GM19238 (cell line): ENCODE results near the gene LAMB3.
A peak's percentile ranks its signal among the peaks of the same experiment; 100 is the strongest.

Source experiments
- DNase-seq: peaks from one replicate; pipeline ENCODE4 v3.0.0; 2011; ENCODE audit warnings: low spot score; ENCODE audit not compliant: insufficient read length

LAMB3 gene

DNA sequence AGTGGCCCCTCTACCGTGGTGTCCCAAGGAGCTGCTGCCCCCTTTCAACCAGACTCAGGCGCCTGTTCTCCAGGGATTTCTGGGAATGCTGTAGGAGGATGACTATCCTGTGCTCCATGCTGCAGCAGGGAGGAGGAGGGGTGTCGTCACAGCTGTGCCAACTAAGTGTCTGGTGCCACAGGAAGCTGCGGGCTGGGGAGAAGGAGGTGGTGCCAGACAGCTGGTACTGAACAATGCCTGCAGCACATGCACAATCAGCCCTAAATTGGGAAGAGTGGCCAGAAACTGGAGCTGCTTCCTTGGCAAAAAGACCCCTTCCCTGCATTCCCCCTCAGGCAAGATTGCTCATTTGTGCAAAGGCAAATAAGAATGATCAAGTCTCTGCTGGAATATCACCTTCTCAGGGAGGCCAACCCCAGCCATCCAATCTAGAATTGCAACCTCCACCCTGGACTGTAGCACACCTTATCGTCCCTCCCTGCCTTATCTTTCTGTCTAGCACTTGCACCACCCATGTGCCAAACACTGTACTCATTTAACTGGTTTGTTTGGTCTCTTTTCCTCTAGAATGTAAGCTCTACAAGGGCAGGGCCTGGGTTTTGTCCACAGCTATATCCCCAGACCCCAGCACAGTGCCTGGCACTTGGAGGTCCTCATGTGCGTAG is 33.3 kb downstream of the LAMB3 start:
- DNase-seq = no peak

DNA sequence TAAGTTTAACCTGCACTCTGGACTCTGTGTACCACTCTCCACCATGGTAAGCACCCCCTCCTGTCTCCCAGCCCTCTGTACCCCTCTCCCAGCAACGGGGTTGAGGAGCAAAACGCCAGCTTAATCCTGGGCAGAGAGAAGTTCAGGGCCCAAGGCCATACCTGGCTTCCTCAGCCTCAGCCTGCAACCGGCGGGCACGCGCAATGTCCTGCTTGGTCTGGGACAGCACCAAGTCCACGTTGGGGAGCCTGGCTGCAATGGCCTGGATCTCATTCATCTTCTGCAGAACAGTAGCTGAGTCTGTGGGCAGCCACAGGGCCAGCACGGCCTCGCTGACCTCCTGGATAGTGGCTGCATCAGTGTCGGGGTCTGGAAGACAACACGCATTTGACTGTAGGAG is 33.9 kb downstream of the LAMB3 start:
- DNase-seq = no peak

DNA sequence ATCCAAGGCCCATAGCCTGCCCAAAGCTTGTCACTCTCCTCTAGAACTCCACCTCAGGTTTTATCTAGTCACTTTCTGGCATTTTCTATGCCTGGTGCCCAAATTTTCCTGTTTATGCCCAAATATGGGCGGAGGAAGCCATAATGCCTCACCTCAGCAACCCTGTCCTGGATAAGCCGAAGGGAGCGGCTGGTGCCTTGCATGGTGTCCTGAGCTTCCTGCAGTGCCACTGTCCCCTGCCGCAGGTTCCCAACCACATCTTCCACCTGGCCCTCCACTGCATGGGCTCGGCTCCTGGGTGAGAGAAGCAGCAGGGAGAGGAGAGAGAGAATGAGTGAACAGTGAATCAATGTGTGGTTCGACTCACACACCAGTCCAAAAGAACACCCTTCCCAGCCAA is 34.5 kb downstream of the LAMB3 start:
- DNase-seq = no peak

DNA sequence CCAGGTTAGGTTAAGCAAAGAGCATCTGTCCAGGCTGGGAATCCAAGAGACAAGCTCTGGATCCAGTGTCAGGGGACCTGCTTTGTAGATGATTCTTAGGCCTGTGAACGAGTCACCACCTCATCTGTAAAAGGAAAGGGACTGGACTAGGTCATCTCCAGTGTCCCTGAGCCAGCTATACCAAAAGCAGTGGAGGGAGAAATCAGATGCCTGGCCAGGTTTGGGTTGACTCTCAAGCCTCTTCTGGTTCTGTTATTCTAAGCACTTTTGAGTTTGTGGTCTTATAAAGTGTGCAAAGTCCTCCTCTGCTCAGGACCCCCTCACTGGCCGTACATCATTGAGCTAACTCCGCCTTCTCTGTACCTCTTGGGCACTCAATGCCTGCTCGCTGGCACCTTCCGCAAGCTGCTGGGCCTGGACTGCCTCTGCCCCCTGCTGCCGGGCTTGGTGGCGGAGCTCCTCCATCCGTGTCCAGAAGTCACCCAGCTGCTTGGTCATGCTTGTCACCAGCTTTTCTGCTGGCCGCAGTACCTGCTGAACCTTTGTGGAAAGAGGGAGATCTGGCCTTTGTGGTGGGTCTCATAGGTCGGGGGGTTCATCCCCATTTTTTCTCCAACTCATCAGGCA is 35.1 kb downstream of the LAMB3 start:
- DNase-seq = no peak

DNA sequence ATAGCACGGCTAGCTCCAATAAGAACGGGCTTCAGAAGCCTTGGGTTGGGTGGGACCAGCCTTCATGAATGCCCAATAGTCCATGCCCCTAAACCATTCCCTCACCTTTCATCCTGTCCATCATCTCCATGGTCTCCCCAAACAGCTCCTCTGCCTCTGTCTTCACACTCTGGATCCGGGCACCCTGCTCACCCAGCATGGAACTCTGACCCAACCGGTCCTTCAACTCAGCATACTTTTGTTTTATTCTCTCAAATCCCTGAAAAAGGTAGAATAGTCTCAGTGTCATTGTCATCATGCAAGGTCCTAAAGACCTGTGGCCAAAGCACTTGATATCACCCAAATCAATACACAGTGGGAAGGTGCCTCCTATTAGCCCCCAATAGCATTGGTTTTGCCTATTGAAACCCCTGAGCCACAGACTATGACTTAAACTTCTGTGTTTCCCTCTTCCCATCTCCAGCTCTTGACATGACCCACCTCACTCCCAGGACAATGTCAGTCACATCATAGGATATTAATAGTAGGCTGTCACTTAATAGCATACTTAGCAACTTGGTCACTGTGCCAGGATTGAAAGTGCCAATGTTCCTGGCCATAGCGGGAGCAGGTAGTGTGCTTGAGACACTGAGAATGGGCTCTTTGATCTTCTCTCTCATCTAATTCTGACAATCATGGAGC is 35.7 kb downstream of the LAMB3 start:
- no peak for DNase-seq

DNA sequence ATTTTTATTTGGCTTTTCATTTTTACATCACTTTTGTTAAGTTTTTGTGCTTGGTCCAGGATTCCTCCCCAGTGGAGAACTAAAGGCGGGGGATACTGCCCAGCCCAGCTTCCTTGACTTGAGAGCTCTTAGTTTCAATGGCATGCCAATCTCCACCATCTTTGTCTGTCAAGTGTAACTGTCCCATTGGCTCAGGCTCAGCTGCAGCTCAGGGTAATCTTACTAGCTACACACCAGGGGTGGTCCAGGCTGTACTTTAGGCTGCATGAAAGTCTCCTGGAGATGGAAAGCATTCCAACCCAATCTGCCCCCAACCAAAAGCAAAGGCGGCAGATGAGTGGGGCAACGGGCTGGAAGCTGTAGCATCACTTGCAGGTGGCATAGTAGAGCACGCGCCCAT is 37.3 kb downstream of the LAMB3 start:
- DNase-seq = no peak

DNA sequence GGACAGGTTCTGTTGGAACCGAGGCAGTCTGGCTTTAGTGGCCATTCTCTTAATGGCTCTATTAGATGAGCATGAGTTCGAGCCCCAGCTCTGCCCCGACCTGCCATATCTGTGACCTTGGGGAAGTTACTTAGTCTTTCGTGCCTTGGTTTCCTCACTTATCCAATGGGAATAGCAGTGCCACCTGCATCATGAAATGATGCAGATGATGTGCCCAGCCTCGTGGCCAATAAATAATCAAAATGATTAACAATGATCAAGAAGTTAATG is 38.1 kb downstream of the LAMB3 start:
- DNase-seq = no peak

DNA sequence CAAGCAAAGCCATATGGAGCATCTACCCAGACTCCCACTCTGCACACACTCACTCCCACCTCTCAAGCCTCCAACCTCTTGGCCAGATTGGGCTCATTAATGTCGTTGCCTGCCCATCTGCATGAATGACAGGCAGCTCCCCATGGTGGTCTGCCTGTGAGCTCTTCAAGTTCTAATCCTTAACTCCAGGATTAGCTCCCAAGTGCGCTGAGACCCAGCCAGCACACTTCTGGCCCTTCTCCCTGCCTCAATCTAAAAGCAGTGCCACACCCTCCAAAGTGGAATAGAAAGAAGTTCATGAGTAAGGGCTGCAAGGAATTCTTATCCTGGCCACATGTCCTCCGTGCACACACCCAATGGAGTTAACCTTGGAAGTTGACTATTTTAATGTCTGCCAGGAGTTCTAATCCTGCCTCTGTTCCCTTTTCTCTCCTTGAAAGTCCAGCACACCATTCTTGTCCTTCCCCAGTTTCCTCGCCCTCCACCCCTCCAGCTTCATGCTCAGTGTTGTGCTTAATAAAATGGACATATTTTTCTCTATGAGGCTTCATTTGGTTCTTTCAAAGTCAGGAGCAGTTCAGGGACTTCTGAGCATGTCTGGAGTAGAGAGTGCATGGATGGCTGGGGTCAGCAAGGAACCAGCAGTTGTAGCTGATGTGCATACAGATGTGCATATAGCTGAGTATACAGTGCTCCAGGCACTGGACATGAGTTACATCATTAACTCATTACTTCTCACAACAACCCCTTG is 38.6 kb downstream of the LAMB3 start:
- no peak for DNase-seq

DNA sequence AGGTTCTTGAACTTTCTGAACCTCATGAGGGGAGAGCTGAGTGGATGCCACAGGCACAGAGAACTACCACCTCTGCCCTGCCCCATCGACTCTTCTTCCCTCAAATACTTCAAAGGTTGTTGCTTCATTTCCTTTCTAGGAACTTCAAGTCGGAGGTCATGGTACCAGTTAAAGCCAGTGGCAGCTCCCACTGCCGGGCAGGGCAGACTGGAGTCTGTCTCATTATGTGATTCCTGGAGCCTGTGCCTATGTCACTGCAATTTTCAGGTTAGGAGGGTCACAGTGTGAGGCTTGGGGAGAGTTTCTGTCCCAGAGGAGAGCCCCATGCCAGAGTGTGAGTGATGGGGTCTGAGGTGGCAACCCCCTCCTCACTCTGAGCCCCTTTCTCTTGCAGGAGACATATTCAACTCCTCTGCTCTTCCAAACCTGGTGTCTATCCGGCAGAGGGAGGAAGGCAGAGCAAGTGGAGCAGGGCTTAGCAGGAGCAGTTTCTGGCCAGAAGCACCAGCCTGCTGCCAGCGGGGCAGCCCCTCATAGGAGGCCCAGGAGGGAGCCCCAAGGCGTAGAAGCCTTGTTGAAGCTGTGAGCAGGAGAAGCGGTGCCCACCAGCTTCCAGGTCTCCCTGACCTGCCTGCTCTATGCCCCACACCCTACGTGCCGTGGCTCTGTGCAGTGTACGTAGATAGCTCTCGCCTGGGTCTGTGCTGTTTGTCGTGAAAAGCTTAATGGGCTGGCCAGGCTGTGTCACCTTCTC is 39.4 kb downstream of the LAMB3 start:
- no peak for DNase-seq

DNA sequence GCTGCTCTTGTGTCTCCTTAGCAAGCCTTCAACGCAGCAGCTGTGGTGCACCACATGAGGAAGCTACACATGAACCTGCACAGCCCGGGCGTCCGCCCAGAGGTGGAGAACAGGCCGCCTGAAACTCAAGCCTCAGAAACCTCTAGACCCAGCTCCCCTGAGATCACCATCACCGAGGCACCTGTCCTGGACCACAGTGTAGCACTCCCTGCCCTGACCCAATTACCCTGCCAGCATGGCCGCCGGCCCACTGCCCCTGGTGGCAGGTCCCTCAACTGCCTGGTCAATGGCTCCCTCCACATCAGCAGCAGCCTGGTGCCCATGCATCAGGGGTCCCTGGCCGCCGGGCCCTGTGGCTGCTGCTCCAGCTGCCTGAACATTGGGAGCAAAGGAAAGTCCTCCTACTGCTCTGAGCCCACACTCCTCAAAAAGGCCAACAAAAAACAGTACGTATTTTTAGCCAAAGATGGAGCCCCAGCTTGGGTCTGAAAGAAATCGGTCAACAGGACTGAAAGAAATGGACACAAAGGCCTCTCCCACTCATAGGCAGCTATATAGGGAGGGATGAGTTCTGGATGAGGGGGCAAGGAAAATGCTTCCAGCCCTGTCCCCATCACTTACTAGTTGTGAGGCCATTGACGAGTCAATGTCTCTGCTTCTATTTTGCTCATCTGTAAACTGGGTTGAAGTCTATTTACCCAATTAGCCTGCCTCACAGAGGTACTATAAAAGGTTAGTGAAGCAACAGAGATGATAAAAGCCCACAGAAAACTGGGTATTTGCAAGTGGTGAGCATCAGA is 40.3 kb downstream of the LAMB3 start:
- no peak for DNase-seq

DNA sequence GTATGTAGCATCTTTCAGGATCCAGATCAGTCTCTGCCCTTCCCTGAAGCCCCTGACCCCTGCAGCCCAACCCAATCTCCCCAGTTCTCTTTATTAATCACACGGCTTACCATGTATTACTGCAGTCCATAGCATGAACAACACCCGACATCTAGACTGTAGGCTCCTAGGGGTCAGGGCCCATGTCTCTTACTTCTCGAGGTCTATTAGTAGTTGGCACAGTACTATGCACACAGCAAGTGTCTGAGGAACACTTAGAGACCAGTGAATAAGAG is 41.7 kb downstream of the LAMB3 start:
- no peak for DNase-seq

DNA sequence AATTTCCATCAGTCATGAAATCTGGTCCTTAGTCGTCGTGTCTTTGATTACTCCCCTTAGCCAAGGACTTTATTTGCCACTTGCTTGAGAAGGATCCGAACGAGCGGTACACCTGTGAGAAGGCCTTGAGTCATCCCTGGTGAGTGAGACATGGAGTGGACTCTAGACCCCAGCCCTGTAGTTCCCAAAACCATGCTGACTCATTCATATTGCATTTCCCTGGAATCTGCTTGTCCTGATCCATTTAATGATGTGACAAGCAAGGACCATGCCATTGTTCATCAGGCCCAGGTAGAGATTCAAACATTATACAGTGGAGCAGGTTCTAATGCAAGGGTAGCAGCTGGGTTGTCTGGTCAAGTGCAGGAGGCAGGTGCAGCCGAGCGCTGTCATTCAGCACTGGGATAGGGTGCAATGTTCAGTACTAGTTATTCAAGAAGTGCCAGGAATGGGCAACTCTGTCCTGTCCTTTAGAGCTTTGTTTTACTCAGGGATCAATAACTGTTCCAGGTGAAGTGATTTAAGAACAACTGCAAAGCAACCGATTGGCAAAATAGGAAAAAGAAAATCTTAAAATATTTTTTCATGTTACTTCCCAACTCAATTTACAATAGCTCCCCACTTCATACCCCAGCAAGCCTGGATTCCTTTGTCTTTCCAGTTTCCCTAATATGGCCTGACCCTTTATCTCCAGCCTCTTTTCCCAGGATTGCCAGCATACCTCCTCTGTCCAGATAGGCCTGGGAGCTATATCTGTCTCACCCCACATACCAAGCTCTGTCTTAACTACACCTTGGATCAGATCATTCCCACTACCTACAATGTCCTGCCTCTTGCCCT is 42.2 kb downstream of the LAMB3 start:
- DNase-seq = no peak

DNA sequence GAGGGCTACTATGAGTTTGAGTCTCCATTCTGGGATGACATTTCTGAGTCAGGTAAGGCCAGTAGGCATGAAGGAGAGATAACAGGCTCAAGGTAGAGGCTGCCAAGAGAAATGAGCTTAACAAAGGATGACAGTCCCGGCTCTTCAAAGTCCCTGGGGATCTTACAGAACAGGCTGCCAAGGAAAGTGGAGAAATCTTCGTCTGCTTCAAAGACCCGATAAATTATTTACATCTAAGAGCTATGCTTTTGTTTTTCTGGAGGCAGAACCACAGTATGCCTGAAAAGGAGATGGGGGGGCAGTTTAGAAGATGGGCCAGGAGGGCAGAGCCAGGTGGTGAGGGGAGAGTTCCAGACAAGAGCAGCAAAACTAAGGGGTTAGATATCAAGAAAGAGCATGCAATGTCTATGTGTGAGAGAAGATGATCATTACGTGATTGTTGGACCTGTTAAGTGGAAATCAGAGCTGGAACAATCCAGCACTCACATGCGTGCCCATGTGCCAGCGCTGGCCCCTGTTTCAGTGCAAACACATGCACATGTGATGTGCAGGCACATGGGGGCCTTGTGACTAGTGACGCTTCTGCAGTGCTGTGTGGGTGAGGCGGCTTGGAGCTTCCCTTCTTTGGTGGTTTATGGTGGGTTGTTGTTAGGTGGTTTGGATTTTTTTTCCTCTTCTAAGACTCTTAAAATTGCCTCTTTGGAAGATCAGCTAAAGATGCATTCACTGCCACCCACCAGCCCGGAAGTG is 43.0 kb downstream of the LAMB3 start:
- no peak for DNase-seq

DNA sequence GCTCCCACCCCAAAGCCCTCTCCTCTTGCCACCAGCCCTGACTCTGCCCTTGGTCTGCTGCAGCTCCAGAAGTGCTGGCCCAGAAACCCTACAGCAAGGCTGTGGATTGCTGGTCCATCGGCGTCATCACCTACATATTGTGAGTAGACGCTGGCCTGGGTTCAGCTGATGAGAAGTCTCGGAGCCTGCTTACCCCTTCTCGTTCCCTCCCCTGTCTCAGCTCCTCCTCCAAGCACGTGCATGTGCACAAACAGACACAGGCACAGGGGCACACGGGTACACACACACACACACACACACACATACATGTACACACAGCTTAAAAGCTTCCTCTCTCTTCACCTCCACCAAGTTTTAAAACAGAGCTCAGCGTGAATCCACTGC is 44.4 kb downstream of the LAMB3 start:
- no peak for DNase-seq

DNA sequence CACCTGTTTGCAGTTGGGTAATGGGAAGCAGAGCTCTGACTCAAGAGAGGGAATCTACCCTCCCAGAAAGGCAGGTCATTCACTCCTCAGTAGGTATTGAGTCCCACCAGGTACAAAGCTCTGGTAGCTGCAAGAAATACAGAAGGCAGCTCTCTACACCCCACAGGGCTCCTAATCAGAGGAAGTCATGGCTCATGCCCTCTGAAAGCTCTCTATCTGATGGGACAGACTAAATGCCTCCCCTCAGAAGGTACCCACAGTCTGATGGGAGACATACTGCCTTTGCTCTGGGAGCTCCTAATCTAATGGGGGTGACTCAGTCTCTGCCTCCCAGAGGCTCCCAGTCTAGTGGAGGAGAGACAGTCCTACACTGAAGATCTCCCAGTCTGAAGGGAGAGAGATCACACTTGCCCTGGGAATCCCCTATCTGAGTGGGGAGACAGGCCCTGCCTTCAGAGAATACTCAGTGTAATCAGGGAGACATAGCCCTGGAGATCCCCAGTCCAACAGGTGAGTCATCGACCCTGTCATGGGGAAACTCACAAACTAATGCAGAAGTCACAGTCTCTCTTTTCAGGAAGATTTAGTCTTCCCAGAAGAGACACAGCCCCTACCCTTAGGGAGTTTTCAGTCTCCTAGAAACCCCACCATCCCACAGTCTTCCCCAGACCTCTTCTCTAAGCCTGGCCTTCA is 45.0 kb downstream of the LAMB3 start:
- DNase-seq = peak; percentile 37

DNA sequence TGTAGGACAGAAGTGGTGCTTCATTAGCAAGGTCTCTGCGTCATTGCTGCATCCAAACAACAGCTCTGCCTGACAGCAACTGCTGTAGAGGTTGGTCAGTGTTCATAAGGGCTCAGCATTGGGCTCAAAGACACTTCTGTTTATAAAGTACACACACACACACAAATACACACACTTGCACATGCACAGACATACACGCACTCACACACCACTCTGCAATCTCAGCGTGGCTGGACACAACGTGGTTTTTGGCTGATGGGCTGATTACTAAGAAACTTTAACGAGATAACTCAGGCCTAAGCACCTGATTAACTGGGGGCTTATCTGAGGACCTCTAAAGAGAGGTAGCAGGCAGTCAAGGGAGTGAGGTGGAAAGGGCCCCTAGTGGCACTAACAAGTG is 48.3 kb downstream of the LAMB3 start:
- DNase-seq = no peak

DNA sequence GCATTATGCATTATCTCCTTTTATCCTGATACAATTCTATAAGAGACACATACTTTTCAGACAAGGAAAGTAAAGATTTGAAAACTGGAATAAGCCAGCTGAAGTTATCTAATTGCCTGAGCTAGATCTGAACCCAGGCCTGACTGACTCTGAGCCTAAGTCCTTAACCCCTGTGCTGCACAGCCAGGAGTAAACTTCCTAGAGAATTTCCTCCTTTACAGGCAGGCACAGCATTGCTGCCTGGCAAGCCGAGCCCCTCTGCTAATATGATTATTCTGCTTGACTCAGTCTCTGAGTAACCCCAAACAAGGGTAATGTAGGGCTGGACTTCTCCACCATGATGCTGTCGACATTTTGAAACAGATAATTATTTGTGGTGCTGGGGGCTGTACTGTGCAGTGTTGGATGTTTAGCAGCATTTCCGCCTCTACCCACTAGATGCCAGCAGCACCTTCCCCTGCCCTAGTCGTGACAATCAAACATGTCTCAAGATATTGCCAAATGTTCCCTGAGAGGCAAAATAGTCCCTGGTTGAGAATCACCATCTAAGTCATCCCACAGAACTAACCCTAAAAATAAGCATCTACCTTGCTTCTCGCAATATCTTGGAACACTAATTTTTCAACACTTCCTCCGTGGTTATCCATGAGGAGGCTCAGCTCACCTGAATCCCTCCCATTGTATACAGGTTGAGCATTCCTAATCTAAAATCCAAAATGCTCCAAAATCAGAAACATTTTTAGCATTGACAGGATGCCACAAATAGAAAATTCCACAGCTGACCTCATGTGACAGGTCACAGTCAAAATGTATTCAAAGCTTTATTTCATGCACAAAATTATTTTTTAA is 50.2 kb downstream of the LAMB3 start:
- DNase-seq = no peak

DNA sequence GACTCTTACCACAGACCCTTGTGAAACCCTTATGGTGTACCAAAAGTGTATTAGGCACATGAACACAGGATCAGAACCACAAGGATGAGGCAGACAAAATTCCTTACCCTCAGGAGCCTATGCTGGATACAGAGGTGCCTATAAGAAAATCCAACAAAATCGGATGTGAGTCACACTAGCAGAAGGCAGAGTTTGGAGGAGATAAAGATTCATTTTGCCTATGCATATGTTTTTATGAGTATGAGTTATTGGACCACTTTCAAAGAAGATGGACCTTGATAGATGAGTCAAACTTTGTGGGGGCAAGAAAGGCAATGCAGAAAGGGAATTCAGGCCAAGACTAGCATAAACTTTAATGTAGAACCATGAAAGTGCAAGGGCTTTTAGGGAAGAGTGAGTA is 51.7 kb downstream of the LAMB3 start:
- DNase-seq = no peak
